ENCODE results near the gene RBFOX1. TPM values are rescaled to one million over a fixed set of nuclear protein-coding genes. Genes with fewer than 3 reads are reported as not detected.

Gene RBFOX1
- total RNA-seq, 1 experiment from 2014 or later = not detected

- Histone ChIP-seq H3K4me1 (ENCODE audit: control insufficient read depth in 1 of 2, insufficient read depth in 2 of 2, low read length in 2 of 2) (no peaks in the 10 kb centered on the region), H2AFZ (ENCODE audit: low read depth, low read length, poor library complexity, severe bottlenecking) (no peak overlapping the region), H3K36me3 (ENCODE audit: control insufficient read depth in 1 of 2, insufficient read depth in 2 of 2, low read length in 2 of 2) (no peaks in the 10 kb centered on the region), H4K20me1 (ENCODE audit: insufficient read depth) (no peaks in the 10 kb centered on the region), H3K27ac (ENCODE audit: low read depth, low read length) (no peak overlapping the region), H3K9me2 (ENCODE audit: insufficient read depth) (no peaks in the 10 kb centered on the region), H3K9me3 (ENCODE audit: control insufficient read depth in 1 of 2, insufficient read depth in 1 of 2, low read depth in 1 of 2, low read length in 2 of 2) (peaks cover 12 to 30% of the 10 kb centered on the region in 2 experiments; a peak in 3 of 4 replicates), H3K9ac (ENCODE audit: low read length) (no peak overlapping the region), H3K4me3 (replicated peaks in 1 of 2; ENCODE audit: low read depth in 1 of 2, low read length in 2 of 2) (no peak overlapping the region), H3K27me3 (ENCODE audit: insufficient read depth, low read length) (no peaks in the 10 kb centered on the region), H3K4me2 (ENCODE audit: low read length) (no peak overlapping the region), H3K79me2 (ENCODE audit: insufficient read depth, low read length) (no peaks in the 10 kb centered on the region)
- ATAC-seq = no peak
- intact Hi-C loops (cut with micrococcal nuclease) = no loop called here
- BruUV-seq (replicated peaks) = no TSS peak
- RAD21 ChIA-PET (ENCODE audit: low non-redundant PET in 1 of 2, low total read pairs in 2 of 2, uncharacterized antibody in 2 of 2, unreplicated experiment in 2 of 2) = no interaction called here
- CTCF ChIA-PET = no interaction called here
- DNase-seq (ENCODE audit: low read depth, low spot score) = no peak
- POLR2A ChIA-PET = no interaction called here
- no peak for TF ChIP-seq SRF (IDR thresholded peaks at IDR 0.05; ENCODE audit: low read depth)
- no peak for TF ChIP-seq TCF7L2 (IDR thresholded peaks at IDR 0.05; ENCODE audit: borderline replicate concordance, extremely low read depth, insufficient read depth, insufficient read length)
- TF ChIP-seq CTCF (IDR thresholded peaks at IDR 0.05 in 2 of 3, conservative IDR thresholded peaks at IDR 0.05 in 1 of 3; ENCODE audit: borderline replicate concordance in 1 of 3, insufficient read depth in 1 of 3, low read depth in 2 of 3, low read length in 2 of 3) = no peak
- no peak for TF ChIP-seq ATF3 (IDR thresholded peaks at IDR 0.05)
- no peak for TF ChIP-seq REST (IDR thresholded peaks at IDR 0.05; ENCODE audit: low read depth)
- no peak for TF ChIP-seq EZH2 (IDR thresholded peaks at IDR 0.05)
- no peak for TF ChIP-seq ZBTB33 (IDR thresholded peaks at IDR 0.05; ENCODE audit: extremely low read depth, insufficient replicate concordance, low read length)
- TF ChIP-seq YY1 (IDR thresholded peaks at IDR 0.05; ENCODE audit: extremely low read depth, insufficient replicate concordance, low read depth, low read length) = no peak
- TF ChIP-seq FOSL1 (IDR thresholded peaks at IDR 0.05; ENCODE audit: low read depth) = no peak
- TF ChIP-seq EZH2phosphoT487 (IDR thresholded peaks at IDR 0.05; ENCODE audit: borderline replicate concordance) = no peak
- TF ChIP-seq ZNF274 (IDR thresholded peaks at IDR 0.05; ENCODE audit: low read depth, low read length) = no peak
- TF ChIP-seq ZFX (IDR thresholded peaks at IDR 0.05) = no peak
- TF ChIP-seq RAD21 (IDR thresholded peaks at IDR 0.05; ENCODE audit: low read depth) = no peak
- TF ChIP-seq EGR1 (IDR thresholded peaks at IDR 0.05; ENCODE audit: low read depth) = no peak
- no peak for TF ChIP-seq POLR2A (IDR thresholded peaks at IDR 0.05; ENCODE audit: borderline replicate concordance, extremely low read depth, insufficient read depth, insufficient read length)
- no peak for TF ChIP-seq ELF1 (IDR thresholded peaks at IDR 0.05; ENCODE audit: borderline replicate concordance, low read depth)
- no peak for TF ChIP-seq JUND (IDR thresholded peaks at IDR 0.05)
- TF ChIP-seq MAX (IDR thresholded peaks at IDR 0.05) = no peak
- no peak for TF ChIP-seq SP1 (IDR thresholded peaks at IDR 0.05; ENCODE audit: low read depth)
Measured at GRCh38 chr16:7363422-7364417, 31.1 kb downstream of the RBFOX1 start.
